ENCODE results near the gene LRMDA. TPM values are rescaled to one million over a fixed set of nuclear protein-coding genes. Genes with fewer than 3 reads are reported as not detected.

LRMDA gene
- total and polyA plus RNA-seq, 10 of the 15 experiments (the other 5 are each of a cell fraction or from before 2014, with no cell fraction given): 0.07 to 0.54 (median 0.29) TPM; not detected in 4

DNA sequence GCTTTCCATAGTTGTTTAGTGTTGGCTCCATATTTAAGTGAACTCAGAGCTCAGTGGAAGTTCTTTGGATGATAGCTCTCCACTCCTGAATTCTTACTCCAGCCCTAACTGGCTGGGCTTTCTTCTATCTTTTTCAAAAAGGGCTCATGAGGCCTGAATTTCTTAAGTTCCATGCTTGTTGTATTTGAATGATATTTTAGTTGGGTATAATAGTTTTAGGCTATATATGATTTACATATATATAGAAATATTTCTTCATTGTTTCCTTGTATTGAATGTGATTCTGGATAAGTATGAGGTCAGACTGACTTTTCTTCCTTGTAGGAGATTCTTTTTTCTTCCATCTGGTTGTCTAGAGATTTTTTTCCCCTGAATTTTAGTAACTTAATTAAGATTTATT lies 843.5 kb downstream of the LRMDA start:
- Histone ChIP-seq H3K4me3 (no peak overlapping the region), H3K27ac (ENCODE audit: control insufficient read depth, insufficient read depth) (no peak overlapping the region), H2AFZ (ENCODE audit: control insufficient read depth, low read depth, low read length) (no peak overlapping the region), H3K9me3 (replicated peaks; ENCODE audit: control insufficient read depth, insufficient read depth, low read length) (no peaks in the 10 kb centered on the region), H3K79me2 (ENCODE audit: control insufficient read depth, insufficient read depth, low read length) (no peaks in the 10 kb centered on the region), H3K4me1 (ENCODE audit: control insufficient read depth, insufficient read depth, low read length) (no peaks in the 10 kb centered on the region), H3K9ac (ENCODE audit: control insufficient read depth, insufficient read depth, low read length) (no peak overlapping the region), H3K36me3 (ENCODE audit: control insufficient read depth in 2 of 2, insufficient read depth in 2 of 2, low read length in 1 of 2) (no peaks in the 10 kb centered on the region), H3K4me2 (ENCODE audit: control insufficient read depth, insufficient read depth) (no peak overlapping the region), H3K27me3 (replicated peaks in 1 of 2; ENCODE audit: control insufficient read depth in 2 of 2, insufficient read depth in 2 of 2, low read length in 1 of 2) (no peaks in the 10 kb centered on the region), H4K20me1 (ENCODE audit: control insufficient read depth, insufficient read depth) (no peaks in the 10 kb centered on the region)
- ChIA-PET CTCF (no interaction called here), POLR2A (no interaction called here), RAD21 (ENCODE audit: unreplicated experiment) (no interaction called here), SMC1A (ENCODE audit: uncharacterized antibody, unreplicated experiment) (no interaction called here)
- intact Hi-C loops (cut with micrococcal nuclease; ENCODE audit: unreplicated experiment) (no loop called here), in situ Hi-C loops (cut with MboI) (no loop called here)
- TF ChIP-seq BCL11A (IDR thresholded peaks at IDR 0.05; ENCODE audit: low read depth, low read length) (no peak), NR2C2 (IDR thresholded peaks at IDR 0.05; ENCODE audit: borderline replicate concordance, control insufficient read depth, insufficient read length, low read depth) (no peak)
- TF ChIP-seq, protein P1, sequence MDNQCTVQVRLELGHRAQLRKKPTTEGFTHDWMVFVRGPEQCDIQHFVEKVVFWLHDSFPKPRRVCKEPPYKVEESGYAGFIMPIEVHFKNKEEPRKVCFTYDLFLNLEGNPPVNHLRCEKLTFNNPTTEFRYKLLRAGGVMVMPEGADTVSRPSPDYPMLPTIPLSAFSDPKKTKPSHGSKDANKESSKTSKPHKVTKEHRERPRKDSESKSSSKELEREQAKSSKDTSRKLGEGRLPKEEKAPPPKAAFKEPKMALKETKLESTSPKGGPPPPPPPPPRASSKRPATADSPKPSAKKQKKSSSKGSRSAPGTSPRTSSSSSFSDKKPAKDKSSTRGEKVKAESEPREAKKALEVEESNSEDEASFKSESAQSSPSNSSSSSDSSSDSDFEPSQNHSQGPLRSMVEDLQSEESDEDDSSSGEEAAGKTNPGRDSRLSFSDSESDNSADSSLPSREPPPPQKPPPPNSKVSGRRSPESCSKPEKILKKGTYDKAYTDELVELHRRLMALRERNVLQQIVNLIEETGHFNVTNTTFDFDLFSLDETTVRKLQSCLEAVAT (IDR thresholded peaks at IDR 0.05): no peak
- BruUV-seq (replicated peaks): no TSS peak
- DNase-seq (ENCODE audit: low read depth, low spot score) (no peak), FAIRE-seq (no peak), ATAC-seq (no peak)

DNA sequence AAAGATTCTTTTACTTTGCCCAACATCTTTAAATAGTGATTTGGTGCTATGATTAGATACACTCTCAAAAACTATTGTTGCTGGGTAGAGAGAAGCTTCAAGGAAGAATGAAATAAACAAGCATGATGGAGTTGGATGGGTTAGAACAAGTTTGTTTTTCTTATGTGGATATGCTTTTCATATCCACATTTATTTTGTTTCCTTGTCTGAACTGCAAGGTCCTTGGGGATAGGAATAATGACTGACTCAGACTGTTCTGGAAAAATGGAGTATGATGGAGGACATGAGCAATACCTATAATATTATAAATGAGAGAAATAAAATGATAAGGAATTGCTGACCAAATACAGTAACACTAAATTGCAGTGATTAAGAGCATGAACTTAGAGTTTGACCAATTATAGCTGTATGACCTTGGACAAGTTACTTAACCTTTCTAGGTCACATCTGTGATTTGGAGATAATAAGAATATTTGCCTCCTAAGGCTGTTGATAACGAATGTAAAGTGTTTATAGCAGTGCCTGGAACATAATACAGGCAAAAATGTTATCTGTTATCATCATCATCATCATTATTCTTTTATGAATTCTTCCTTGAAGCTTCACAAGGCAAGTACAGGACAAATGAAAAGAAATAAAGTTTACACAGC lies 847.5 kb downstream of the LRMDA start:
- ChIA-PET RAD21 (ENCODE audit: unreplicated experiment) (interaction anchor here (0.7 kb wide), 1 partner anchor 417 kb away, joined by 3 read pairs; no protein-coding TSS in a partner anchor), POLR2A (no interaction called here), SMC1A (ENCODE audit: uncharacterized antibody, unreplicated experiment) (interaction anchor here (0.6 to 1.0 kb wide), 2 partner anchors 44 to 345 kb away, joined by 3 read pairs; no protein-coding TSS in a partner anchor), CTCF (no interaction called here)
- no peaks in the 10 kb centered on the region for H3K9me3 ChIP-seq (replicated peaks; ENCODE audit: control insufficient read depth, insufficient read depth, low read length)
- no TSS peak for BruUV-seq (replicated peaks)
- H2AFZ ChIP-seq (ENCODE audit: control insufficient read depth, low read depth, low read length): no peak overlapping the region
- no peak for DNase-seq (ENCODE audit: low read depth, low spot score)
- no peak overlapping the region for H3K27ac ChIP-seq (ENCODE audit: control insufficient read depth, insufficient read depth)
- H3K4me3 ChIP-seq: no peak overlapping the region
- H4K20me1 ChIP-seq (ENCODE audit: control insufficient read depth, insufficient read depth): no peaks in the 10 kb centered on the region
- no peak for ATAC-seq
- intact Hi-C loops (cut with micrococcal nuclease; ENCODE audit: unreplicated experiment) (no loop called here), in situ Hi-C loops (cut with MboI) (no loop called here)
- H3K4me1 ChIP-seq (ENCODE audit: control insufficient read depth, insufficient read depth, low read length): no peaks in the 10 kb centered on the region
- FAIRE-seq: no peak
- no peaks in the 10 kb centered on the region for H3K36me3 ChIP-seq (ENCODE audit: control insufficient read depth in 2 of 2, insufficient read depth in 2 of 2, low read length in 1 of 2)
- 0% methylated on average over 1 of the region's 1 CpG for WGBS (ENCODE audit: insufficient coverage, insufficient replicate concordance, low lambda C conversion rate, missing lambda C conversion rate)
- no peak overlapping the region for H3K4me2 ChIP-seq (ENCODE audit: control insufficient read depth, insufficient read depth)
- H3K79me2 ChIP-seq (ENCODE audit: control insufficient read depth, insufficient read depth, low read length): no peaks in the 10 kb centered on the region
- no peaks in the 10 kb centered on the region for H3K27me3 ChIP-seq (replicated peaks in 1 of 2; ENCODE audit: control insufficient read depth in 2 of 2, insufficient read depth in 2 of 2, low read length in 1 of 2)
- no peak overlapping the region for H3K9ac ChIP-seq (ENCODE audit: control insufficient read depth, insufficient read depth, low read length)
- TF ChIP-seq, protein P2, sequence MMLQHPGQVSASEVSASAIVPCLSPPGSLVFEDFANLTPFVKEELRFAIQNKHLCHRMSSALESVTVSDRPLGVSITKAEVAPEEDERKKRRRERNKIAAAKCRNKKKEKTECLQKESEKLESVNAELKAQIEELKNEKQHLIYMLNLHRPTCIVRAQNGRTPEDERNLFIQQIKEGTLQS (IDR thresholded peaks at IDR 0.05; ENCODE audit: borderline replicate concordance, extremely low read depth, low read depth, low read length): no peak
- TF ChIP-seq SMAD1 (IDR thresholded peaks at IDR 0.05; ENCODE audit: low read depth, partially characterized antibody) (no peak), JUND (IDR thresholded peaks at IDR 0.05; ENCODE audit: low read depth, low read length) (no peak), ETV6 (conservative IDR thresholded peaks at IDR 0.05 in 1 of 2, IDR thresholded peaks at IDR 0.05 in 1 of 2; ENCODE audit: borderline replicate concordance in 1 of 2, low read depth in 1 of 2) (no peak), BMI1 (IDR thresholded peaks at IDR 0.05; ENCODE audit: borderline replicate concordance) (no peak), NR2C2 (IDR thresholded peaks at IDR 0.05; ENCODE audit: borderline replicate concordance, control insufficient read depth, insufficient read length, low read depth) (no peak), NR2F1 (conservative IDR thresholded peaks at IDR 0.05) (no peak), STAT3 (IDR thresholded peaks at IDR 0.05; ENCODE audit: low read depth, low read length) (no peak), NFXL1 (IDR thresholded peaks at IDR 0.05; ENCODE audit: borderline replicate concordance) (no peak), CREM (IDR thresholded peaks at IDR 0.05; ENCODE audit: low read depth) (no peak), ZNF622 (IDR thresholded peaks at IDR 0.05) (no peak), SMAD5 (IDR thresholded peaks at IDR 0.05; ENCODE audit: low read depth) (no peak), BCL11A (IDR thresholded peaks at IDR 0.05; ENCODE audit: low read depth, low read length) (no peak)
- TF ChIP-seq, protein P3, sequence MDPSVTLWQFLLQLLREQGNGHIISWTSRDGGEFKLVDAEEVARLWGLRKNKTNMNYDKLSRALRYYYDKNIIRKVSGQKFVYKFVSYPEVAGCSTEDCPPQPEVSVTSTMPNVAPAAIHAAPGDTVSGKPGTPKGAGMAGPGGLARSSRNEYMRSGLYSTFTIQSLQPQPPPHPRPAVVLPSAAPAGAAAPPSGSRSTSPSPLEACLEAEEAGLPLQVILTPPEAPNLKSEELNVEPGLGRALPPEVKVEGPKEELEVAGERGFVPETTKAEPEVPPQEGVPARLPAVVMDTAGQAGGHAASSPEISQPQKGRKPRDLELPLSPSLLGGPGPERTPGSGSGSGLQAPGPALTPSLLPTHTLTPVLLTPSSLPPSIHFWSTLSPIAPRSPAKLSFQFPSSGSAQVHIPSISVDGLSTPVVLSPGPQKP (IDR thresholded peaks at IDR 0.05; ENCODE audit: low read depth, low read length): no peak

All from GM12878 (cell line).